NT2/D1 (cell line): ENCODE measurements around the gene ZFR.

Experiments used
- DNase-seq: peaks from one replicate; pipeline ENCODE4 v3.0.0-alpha.2; 2011; ENCODE audit warnings: low read depth, low spot score
- H3K27me3 ChIP-seq: 2 replicates; pipeline ENCODE4 v1.6.0; 2011; ENCODE audit warnings: mild to moderate bottlenecking; ENCODE audit not compliant: insufficient read length, insufficient read depth
- H3K36me3 ChIP-seq: 2 replicates; pipeline ENCODE4 v1.6.1; 2011; ENCODE audit warnings: mild to moderate bottlenecking, low read length, mixed read lengths; ENCODE audit not compliant: insufficient read depth, insufficient read length
- H3K4me1 ChIP-seq: 2 replicates; pipeline ENCODE4 v1.5.1; 2011; ENCODE audit not compliant: insufficient read depth, insufficient read length
- H3K4me3 ChIP-seq: 2 replicates; pipeline ENCODE4 v1.5.1; 2011; ENCODE audit warnings: low read depth; ENCODE audit not compliant: insufficient read length
- H3K9ac ChIP-seq: 2 replicates; pipeline ENCODE4 v1.6.0; 2011; ENCODE audit warnings: low read depth; ENCODE audit not compliant: insufficient read length
- H3K9me3 ChIP-seq: 2 replicates; pipeline ENCODE4 v1.5.1; 2011; ENCODE audit warnings: mild to moderate bottlenecking, low read length; ENCODE audit not compliant: insufficient read depth
- SUZ12 ChIP-seq: IDR thresholded peaks from 2 replicates; pipeline ENCODE4 v1.6.1; 2011; ENCODE audit not compliant: insufficient read length, insufficient read depth; ENCODE audit errors: extremely low read depth
- YY1 ChIP-seq: IDR thresholded peaks from 2 replicates; pipeline ENCODE4 v1.6.1; 2011; ENCODE audit not compliant: insufficient read length, insufficient read depth
- ZNF274 ChIP-seq: IDR thresholded peaks from 2 replicates; pipeline ENCODE4 v1.6.1; 2011; ENCODE audit warnings: mild to moderate bottlenecking, low read depth, low read length

The ZFR gene

DNA sequence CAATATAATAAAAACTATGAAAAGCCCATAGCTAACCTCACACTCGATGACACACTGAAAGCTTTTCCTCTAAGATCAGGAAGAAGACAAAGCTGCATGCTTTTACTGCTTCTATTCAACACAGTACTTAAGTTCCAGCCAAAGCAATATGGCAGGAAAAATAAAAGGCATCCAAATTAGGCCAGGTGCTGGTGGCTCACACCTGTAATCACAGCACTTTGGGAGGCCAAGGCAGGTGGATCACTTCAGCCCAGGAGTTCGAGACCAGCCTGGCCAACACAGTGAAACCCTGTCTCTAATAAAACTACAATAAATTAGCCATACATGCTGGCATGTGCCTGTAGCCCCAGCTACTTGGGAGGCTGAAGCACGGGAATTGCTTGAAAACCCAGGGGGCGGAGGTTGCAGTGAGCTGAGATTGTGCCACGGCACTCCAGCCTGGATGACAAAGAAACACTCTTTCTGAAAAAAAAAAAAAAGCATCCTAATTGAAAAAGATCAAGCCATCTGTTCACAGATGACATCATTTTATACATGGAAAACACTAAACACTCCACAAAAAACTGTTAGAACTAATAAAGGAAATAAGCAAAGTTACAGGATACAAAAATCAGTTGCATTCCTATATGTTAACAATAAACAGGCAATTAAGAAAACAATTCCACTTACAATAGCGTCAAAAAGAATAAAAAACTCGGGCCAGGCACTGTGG is 17.9 kb downstream of the ZFR start:
- Histone ChIP-seq H3K36me3 (peaks cover 22% of the 10 kb centered on the region), H3K27me3 (no peaks in the 10 kb centered on the region), H3K4me3 (no peak overlapping the region), H3K9me3 (peaks cover 17% of the 10 kb centered on the region), H3K9ac (no peak overlapping the region), H3K4me1 (no peaks in the 10 kb centered on the region)
- no peak for DNase-seq
- TF ChIP-seq YY1 (no peak), ZNF274 (no peak), SUZ12 (no peak)

DNA sequence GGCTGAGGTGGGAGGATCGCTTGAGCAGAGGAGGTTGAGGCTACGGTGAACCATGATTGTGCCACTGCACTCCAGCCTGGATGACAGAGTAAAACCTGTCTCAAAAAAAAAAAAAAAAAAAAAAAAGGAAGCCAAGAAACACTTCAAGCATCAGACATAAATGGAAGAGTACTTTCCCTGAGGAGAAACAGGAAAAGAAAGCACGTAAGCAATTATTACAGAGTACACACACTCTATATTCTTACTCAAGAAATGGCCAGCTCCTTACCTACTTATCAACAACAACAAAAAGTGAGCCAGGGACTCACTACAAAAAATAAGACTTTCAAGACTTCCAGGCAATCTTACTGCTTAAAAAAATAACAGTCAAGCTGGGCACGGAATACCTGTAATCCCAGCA is 21.8 kb downstream of the ZFR start:
- Histone ChIP-seq H3K9ac (no peak overlapping the region), H3K27me3 (no peaks in the 10 kb centered on the region), H3K9me3 (peaks cover 16% of the 10 kb centered on the region), H3K4me3 (no peak overlapping the region), H3K36me3 (peaks cover 20% of the 10 kb centered on the region), H3K4me1 (no peaks in the 10 kb centered on the region)
- TF ChIP-seq YY1, result no peak
- no peak for TF ChIP-seq SUZ12
- TF ChIP-seq ZNF274, result no peak
- DNase-seq, result no peak

DNA sequence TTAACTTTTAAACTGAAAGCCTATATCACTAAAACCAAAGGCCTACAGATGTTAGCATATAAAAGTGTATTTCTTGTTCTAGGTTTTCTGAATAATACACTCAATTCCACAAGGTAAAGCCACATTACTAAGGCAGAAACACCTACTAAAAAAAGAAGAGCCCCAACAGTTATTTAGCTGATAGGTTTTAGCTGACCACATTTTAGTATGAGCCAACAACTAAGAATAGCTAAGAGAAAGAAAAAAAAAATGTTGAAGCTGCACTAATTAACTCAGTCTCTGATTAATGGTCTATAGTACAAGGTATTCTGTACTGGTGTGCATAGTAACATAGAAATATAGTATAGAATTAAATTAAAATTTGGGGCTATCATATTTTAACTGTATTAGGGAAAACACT is 23.5 kb downstream of the ZFR start:
- TF ChIP-seq ZNF274 (no peak), SUZ12 (no peak), YY1 (no peak)
- Histone ChIP-seq H3K4me3 (no peak overlapping the region), H3K36me3 (peaks cover 23% of the 10 kb centered on the region), H3K9ac (no peak overlapping the region), H3K27me3 (no peaks in the 10 kb centered on the region), H3K9me3 (no peaks in the 10 kb centered on the region; the same call in 1 of the 2 replicates), H3K4me1 (no peaks in the 10 kb centered on the region)
- DNase-seq, result no peak

DNA sequence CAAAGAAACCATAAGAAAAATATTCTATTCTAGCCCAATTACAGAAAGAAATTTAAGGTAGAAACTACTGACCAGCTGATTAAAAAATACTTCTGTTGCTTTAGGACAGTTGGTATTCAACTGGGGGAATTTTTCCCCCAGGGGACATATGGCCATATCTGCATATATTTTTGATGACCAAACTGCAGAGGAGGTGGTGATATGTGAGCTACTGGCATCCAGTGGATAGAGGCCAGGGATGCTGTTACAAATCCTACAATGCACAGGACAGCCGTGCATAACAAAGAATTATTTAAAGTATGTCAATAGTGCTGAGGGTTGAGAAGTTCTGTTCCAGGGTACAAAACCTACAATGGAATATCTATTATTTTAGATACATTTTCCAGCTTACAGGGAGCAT is 24.0 kb downstream of the ZFR start:
- peaks cover 26% of the 10 kb centered on the region for H3K36me3 ChIP-seq

DNA sequence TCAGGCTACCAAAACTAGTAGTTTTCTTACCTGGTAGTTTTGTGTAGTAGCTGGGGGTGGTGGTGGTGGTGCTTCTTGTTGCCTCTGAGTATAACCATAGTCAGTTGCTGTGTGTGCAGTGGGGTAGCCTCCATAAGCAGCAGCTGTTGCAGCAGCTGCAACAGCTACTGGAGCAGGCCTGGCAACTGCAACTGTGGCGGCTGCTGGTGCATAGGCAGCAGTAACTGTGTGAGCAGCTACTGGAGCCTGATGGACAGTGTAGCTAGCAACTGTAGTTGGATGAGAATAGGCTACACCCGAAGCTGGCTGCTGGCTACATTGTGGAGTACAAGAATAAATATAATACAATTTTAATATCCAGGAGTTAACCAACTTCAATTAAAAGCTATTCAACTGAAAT is 24.7 kb downstream of the ZFR start:
- Histone ChIP-seq H3K27me3 (no peaks in the 10 kb centered on the region), H3K4me1 (no peaks in the 10 kb centered on the region), H3K36me3 (peaks cover 32% of the 10 kb centered on the region), H3K4me3 (no peak overlapping the region), H3K9me3 (no peaks in the 10 kb centered on the region), H3K9ac (no peak overlapping the region)
- TF ChIP-seq SUZ12 (no peak), ZNF274 (no peak), YY1 (no peak)
- DNase-seq, result no peak

More for the DNA sequence above, 24.0 kb downstream of the ZFR start:
- Histone ChIP-seq H3K9me3 (no peaks in the 10 kb centered on the region), H3K9ac (no peak overlapping the region), H3K27me3 (no peaks in the 10 kb centered on the region), H3K4me3 (no peak overlapping the region), H3K4me1 (no peaks in the 10 kb centered on the region)
- TF ChIP-seq SUZ12 (no peak), ZNF274 (no peak), YY1 (no peak)
- DNase-seq, result no peak

DNA sequence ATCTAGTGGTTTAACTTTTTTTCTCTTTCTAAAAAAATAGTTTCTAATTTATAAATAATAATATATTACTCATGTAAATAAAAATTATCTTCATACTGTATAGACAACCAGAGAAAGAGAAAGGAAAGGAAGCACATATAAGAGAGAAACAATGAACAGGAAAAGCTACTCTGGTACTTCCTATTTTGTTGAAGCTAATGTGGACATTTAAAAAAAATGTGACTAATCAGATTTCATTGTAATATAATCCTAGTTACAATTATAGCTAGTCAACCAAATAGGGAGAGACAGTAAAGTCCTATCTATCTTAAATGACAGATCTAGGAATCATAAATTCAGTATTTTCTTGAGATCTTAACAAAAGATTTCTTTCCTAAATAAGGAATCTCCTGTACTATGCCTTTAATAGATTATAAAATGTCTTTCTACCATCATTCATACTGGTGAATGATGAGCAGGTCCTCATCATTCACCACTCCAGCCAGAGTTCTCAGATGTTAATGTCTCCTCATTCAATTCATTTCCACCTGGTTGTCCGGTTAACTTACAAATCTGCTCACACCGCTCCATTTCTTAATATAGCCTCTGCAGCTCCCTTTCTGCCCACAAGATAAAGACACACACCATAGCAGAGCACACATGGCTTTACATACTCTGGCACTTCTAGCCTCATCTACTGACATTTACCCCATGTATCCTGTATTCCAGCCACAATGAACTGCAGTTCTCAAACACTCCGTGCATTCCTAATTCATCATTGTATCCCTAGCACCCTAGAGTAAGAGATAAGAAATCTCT is 30.9 kb downstream of the ZFR start:
- H3K9ac ChIP-seq, result no peak overlapping the region
- peaks cover 62% of the 10 kb centered on the region for H3K36me3 ChIP-seq
- H3K9me3 ChIP-seq, result no peaks in the 10 kb centered on the region
- DNase-seq, result no peak
- no peaks in the 10 kb centered on the region for H3K27me3 ChIP-seq
- no peaks in the 10 kb centered on the region for H3K4me1 ChIP-seq
- no peak overlapping the region for H3K4me3 ChIP-seq
- TF ChIP-seq ZNF274 (no peak), SUZ12 (no peak), YY1 (no peak)

DNA sequence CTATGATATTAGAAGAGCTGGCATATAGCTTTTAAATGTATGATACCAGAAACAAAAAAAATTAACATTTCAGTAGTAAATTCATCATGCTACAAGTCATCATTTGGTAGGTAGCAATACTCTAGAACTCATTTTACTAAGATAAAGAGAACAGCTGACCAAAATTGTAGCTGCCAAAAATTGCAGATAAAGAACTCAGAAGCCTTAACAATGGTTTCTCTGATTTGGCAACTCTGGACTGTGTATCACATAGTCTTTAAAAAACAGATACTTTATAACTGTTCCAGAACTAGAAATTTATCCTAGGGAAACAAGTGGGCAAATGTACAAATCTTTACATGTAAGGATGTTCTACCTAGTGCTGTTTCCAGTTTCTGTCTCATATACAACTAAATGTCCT is 33.9 kb downstream of the ZFR start:
- TF ChIP-seq SUZ12 (no peak), ZNF274 (no peak), YY1 (no peak)
- Histone ChIP-seq H3K27me3 (no peaks in the 10 kb centered on the region), H3K36me3 (peaks cover 78% of the 10 kb centered on the region), H3K4me1 (no peaks in the 10 kb centered on the region), H3K9ac (no peak overlapping the region), H3K4me3 (no peak overlapping the region), H3K9me3 (no peaks in the 10 kb centered on the region)
- DNase-seq, result no peak
